ENCODE measurements around the gene STAT5B.
"Not testable (repeated sequence)": the region's sequence is repeated elsewhere in the genome, so short reads cannot be mapped to it uniquely, and the experiment has no call there.

STAT5B gene

GRCh38 chr17:42266918-42267766 lies 9.0 kb downstream of the STAT5B start:
- no peak for DNase-seq (ENCODE audit: low spot score)

- DNase-seq (ENCODE audit: low spot score) = no peak
Observed at GRCh38 chr17:42266462-42266861, 9.7 kb downstream of the STAT5B start.

GRCh38 chr17:42264366-42264765 lies 11.8 kb downstream of the STAT5B start:
- not testable (repeated sequence) for DNase-seq (ENCODE audit: low spot score)

GRCh38 chr17:42260318-42260717 lies 15.9 kb downstream of the STAT5B start:
- DNase-seq (ENCODE audit: low spot score) = no peak

- no peak for DNase-seq (ENCODE audit: low spot score)
Observed at GRCh38 chr17:42255445-42255844, 20.7 kb downstream of the STAT5B start.

- DNase-seq (ENCODE audit: low spot score) = no peak
Observed at GRCh38 chr17:42253578-42253977, 22.6 kb downstream of the STAT5B start.

- no peak for DNase-seq (ENCODE audit: low spot score)
Observed at GRCh38 chr17:42252597-42253550, 23.3 kb downstream of the STAT5B start.

GRCh38 chr17:42251115-42251514 lies 25.1 kb downstream of the STAT5B start:
- no peak for DNase-seq (ENCODE audit: low spot score)

- no peak for DNase-seq (ENCODE audit: low spot score)
Observed at GRCh38 chr17:42249681-42250446, 26.3 kb downstream of the STAT5B start.

- peak; percentile 83 for DNase-seq (ENCODE audit: low spot score)
Observed at GRCh38 chr17:42248351-42249179, 27.6 kb downstream of the STAT5B start.

GRCh38 chr17:42247734-42248133 lies 28.5 kb downstream of the STAT5B start:
- no peak for DNase-seq (ENCODE audit: low spot score)

- DNase-seq (ENCODE audit: low spot score) = no peak
Observed at GRCh38 chr17:42246515-42246914, 29.7 kb downstream of the STAT5B start.

GRCh38 chr17:42245183-42245582 lies 31.0 kb downstream of the STAT5B start:
- DNase-seq (ENCODE audit: low spot score) = not testable (repeated sequence)

- DNase-seq (ENCODE audit: low spot score) = not testable (repeated sequence)
Observed at GRCh38 chr17:42244116-42244515, 32.1 kb downstream of the STAT5B start.

GRCh38 chr17:42243493-42243982 lies 32.7 kb downstream of the STAT5B start:
- DNase-seq (ENCODE audit: low spot score) = no peak

GRCh38 chr17:42241871-42242270 lies 34.3 kb downstream of the STAT5B start:
- no peak for DNase-seq (ENCODE audit: low spot score)

GRCh38 chr17:42240863-42241262 lies 35.3 kb downstream of the STAT5B start:
- DNase-seq (ENCODE audit: low spot score) = not testable (repeated sequence)

- DNase-seq (ENCODE audit: low spot score) = no peak
Observed at GRCh38 chr17:42240201-42240600, 36.0 kb downstream of the STAT5B start.

- DNase-seq (ENCODE audit: low spot score) = not testable (repeated sequence)
Observed at GRCh38 chr17:42239576-42239975, 36.6 kb downstream of the STAT5B start.

- DNase-seq (ENCODE audit: low spot score) = no peak
Observed at GRCh38 chr17:42236760-42237159, 39.4 kb downstream of the STAT5B start.

- DNase-seq (ENCODE audit: low spot score) = no peak
Observed at GRCh38 chr17:42233994-42234393, 42.2 kb downstream of the STAT5B start.
